HG02870 (cell line): ENCODE measurements around the gene CDK3.

Source experiments
- ATAC-seq: cut with Tn5 transposase; IDR thresholded peaks from one replicate; pipeline ENCODE4 v1.9.1; 2021; ENCODE audit warnings: mild to moderate bottlenecking, moderate library complexity; ENCODE audit not compliant: unreplicated experiment

The CDK3 gene

GRCh38 chr17:76013377-76013932, 12.8 kb downstream of the CDK3 start:
- no peak for ATAC-seq

- no peak for ATAC-seq
Measured at GRCh38 chr17:76014100-76014924, 13.7 kb downstream of the CDK3 start.

GRCh38 chr17:76014925-76015261, 14.2 kb downstream of the CDK3 start:
- no peak for ATAC-seq

GRCh38 chr17:76017481-76018339, 17.1 kb downstream of the CDK3 start:
- no peak for ATAC-seq

- ATAC-seq: no peak
Measured at GRCh38 chr17:76018340-76018680, 17.7 kb downstream of the CDK3 start.

- ATAC-seq: no peak
Measured at GRCh38 chr17:76018801-76019200, 18.1 kb downstream of the CDK3 start.

GRCh38 chr17:76019833-76020467, 19.3 kb downstream of the CDK3 start:
- ATAC-seq: no peak

- ATAC-seq: no peak
Measured at GRCh38 chr17:76022285-76022684, 21.6 kb downstream of the CDK3 start.

GRCh38 chr17:76022973-76023899, 22.6 kb downstream of the CDK3 start:
- ATAC-seq: no peak

GRCh38 chr17:76023900-76024237, 23.2 kb downstream of the CDK3 start:
- no peak for ATAC-seq

- ATAC-seq: no peak
Measured at GRCh38 chr17:76024353-76024752, 23.7 kb downstream of the CDK3 start.

- ATAC-seq: no peak
Measured at GRCh38 chr17:76025294-76025693, 24.6 kb downstream of the CDK3 start.

- ATAC-seq: no peak
Measured at GRCh38 chr17:76026714-76027158, 26.1 kb downstream of the CDK3 start.

GRCh38 chr17:76027159-76027839, 26.6 kb downstream of the CDK3 start, which contains the start of gene EVPL:
TSS of gene EVPL (minus strand) at chr17:76027306. CDS start at chr17:76027198, 108 bp downstream.
- no peak for ATAC-seq

GRCh38 chr17:76032073-76032779, 31.6 kb downstream of the CDK3 start:
- no peak for ATAC-seq

GRCh38 chr17:76032780-76033108, 32.1 kb downstream of the CDK3 start:
- ATAC-seq: no peak

- ATAC-seq: no peak
Measured at GRCh38 chr17:76033139-76033538, 32.5 kb downstream of the CDK3 start.

GRCh38 chr17:76034428-76035350, 34.0 kb downstream of the CDK3 start:
- ATAC-seq: no peak
